Astrocyte (in vitro differentiated cells and primary cell): ENCODE results near the gene CRYZ.

Experiments used
- CTCF ChIP-seq: IDR thresholded peaks from 2 replicates; pipeline ENCODE4 v1.5.1; 2011; ENCODE audit warnings: low read depth, mild to moderate bottlenecking, inconsistent platforms, low read length, moderate library complexity; ENCODE audit not compliant: insufficient read depth
- EZH2 ChIP-seq: IDR thresholded peaks from 2 replicates; pipeline ENCODE4 v1.6.1; 2012; ENCODE audit warnings: mild to moderate bottlenecking, low read length, inconsistent platforms; ENCODE audit not compliant: insufficient read depth

GRCh38 chr1:74777525-74777924, 44.7 kb upstream of the CRYZ start:
- TF ChIP-seq CTCF: no peak
- no peak for TF ChIP-seq EZH2
